Measurements from ENCODE around the gene COL21A1.
A peak's percentile ranks its signal among the peaks of the same experiment; 100 is the strongest.

Gene COL21A1

DNA sequence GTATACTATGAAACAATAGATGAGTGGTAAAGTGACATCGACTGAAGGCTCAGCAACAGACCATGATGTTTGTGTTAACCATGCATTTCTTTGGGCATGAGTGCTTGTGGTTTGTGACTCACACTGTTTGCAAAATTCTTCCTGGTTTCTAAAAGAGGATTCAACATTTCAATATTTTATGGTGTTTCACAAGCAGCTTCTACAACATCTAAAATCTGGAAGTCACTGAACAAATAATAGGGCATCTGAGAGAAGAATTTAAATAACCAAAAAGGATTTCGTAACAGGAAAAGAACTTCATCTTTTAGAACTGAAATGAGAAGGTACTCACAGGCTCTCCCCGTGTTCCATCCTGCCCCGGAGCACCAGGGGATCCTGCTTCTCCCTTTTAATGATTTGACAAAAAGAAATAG is 146.2 kb downstream of the COL21A1 start:
- peak; percentile 98 for DNase-seq

DNA sequence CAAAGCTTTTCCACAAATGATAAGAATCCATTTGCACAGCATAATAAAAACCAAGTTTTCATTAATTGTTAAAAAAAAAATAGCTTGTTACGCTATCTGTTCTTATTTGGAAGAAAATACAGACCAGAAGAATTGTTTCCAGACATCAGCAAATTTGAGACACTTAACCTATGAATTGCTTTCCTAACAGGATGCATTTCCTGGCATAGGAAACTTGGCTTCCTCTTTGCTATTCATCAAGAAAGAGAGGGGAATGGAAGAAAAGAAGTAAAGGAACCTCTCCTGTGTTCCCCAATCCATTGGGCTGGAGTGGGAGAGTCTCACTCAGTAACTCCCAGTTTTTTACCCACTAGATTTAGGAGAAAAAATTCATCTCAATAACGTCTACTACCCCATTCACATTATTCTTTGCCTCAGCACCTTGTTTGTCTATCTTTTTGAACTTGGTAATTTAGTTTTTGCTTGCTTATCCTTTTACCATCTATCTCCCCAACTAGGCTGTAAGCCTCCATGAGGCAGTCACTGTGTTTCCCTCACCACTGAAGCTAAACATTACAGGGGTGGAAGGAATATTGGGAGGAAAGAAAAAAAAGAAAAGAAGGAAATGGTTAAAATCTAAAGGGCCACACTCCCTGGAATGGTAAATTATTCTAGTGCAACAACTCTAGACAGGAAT is 150.3 kb downstream of the COL21A1 start:
- DNase-seq, result no peak

DNA sequence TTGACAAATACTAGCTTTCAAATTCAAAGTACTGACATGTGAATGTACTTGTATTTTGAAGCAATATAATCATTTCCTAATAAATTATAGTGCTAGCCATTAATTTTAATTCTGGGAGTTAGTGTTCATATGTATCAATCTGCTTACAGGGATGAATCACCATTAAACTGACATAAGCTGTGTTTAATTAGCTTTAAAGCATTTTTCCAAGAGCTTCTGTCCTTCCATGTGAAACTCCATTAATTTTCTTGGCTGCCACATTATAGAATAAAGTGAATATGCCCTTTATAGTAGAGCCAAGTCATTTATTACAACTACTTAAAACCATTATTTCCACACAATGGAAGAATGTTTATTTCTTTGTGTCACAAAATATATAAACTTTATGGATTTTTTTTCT is 150.8 kb downstream of the COL21A1 start:
- DNase-seq, result no peak

- no peak for DNase-seq
Observed at GRCh38 chr6:56093776-56094175, 153.6 kb downstream of the COL21A1 start.

GRCh38 chr6:56091159-56091869 is 156.1 kb downstream of the COL21A1 start:
- DNase-seq, result peak; percentile 80

DNA sequence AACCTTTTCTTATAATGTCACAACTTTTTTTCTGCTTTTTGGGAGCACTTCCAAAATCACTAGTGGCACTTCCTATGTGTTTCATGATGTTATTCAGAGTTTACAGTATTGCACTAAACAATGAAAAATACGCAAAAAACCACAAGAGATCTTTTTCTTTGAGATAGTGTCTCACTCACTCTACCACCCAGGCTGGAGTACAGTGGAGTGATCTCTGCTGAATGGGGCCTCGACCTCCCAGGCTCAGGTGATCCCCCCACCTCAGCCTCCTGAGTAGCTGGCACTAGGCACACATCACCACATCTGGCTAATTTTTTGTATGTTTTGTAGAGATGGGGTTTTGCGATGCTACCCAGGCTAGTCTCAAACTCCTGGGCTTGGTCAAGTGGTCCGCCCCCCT is 158.7 kb downstream of the COL21A1 start:
- no peak for DNase-seq

- no peak for DNase-seq
Observed at GRCh38 chr6:56087421-56087820, 160.0 kb downstream of the COL21A1 start.

- no peak for DNase-seq
Observed at GRCh38 chr6:56079751-56080540, 167.4 kb downstream of the COL21A1 start.

GRCh38 chr6:56076033-56076432 is 171.3 kb downstream of the COL21A1 start:
- no peak for DNase-seq

- DNase-seq, result no peak
Observed at GRCh38 chr6:56073761-56074160, 173.6 kb downstream of the COL21A1 start.

DNA sequence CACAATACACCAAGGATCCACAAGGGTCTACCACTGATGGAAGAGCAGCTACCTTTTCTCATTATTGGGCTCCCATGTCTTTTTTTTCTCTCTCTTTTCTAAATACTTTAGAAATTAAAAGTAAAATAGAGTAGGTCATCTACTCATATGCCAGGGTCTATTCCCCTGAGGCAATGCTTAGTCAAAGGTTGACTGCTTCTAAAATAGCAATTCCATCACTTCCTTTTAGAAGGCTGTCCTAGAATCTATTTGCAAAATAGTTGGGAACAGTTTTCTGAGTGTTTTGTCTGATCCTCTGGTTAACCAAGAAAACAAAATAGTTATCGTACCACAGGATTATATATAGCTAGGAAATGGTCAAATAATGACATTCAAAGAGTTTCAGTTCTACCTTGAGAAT is 174.1 kb downstream of the COL21A1 start:
- no peak for DNase-seq

DNA sequence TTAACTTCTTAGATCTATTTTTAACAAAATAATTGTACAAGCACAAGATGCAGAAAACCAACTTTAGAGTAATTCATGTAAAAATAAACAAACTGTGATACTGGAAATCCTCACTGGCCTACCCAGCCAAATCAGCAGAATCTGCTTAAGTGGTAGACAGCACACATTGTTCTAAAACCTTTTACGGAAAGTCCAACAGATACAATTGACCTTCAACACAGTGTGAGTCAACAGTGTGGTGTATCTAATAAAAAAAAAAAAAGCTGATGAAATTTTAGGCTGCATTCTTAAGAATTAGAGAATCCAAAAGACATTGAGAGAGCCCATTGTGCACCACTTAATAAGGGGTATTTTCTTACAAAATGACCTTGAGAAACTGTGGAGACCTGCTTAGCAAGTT is 174.5 kb downstream of the COL21A1 start:
- DNase-seq, result peak; percentile 69

DNA sequence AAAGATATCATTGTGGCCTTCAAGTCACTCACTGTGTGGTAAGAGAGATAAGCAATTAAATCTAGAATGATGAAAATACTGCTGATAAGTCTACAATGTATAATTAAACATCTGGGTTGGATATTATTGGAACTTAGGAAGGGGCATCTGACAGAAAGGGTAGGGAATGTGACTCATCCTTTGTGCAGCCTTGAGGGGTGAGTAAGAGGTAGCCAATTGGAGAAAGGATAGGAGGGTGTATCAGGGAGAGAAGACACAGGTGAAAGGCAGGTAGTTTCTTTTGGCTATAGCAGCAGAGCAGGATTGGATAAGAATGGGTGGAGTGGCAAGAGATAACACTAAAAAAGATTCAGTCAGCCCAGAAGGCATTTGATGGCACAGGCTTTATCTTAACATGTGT is 182.0 kb downstream of the COL21A1 start:
- DNase-seq, result no peak

DNA sequence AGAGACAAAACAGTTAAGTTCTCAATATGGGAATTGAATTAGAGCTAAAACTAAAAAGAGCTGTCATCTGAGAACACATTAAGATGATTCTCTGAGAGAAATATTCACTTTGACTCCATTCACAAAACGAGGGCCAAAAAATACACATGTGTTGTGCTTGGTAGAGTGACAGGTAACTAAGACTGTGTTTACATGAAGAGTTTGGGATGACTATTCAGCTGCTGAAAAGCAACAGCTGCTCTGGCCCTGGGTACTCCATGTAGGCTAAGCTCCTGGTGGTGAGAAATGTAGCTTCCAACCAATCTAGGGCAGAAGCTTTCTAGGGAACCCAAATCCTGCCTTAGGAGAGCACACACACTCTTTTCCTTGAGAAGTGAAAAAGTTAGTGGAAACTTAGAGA is 184.5 kb downstream of the COL21A1 start:
- DNase-seq, result no peak

DNA sequence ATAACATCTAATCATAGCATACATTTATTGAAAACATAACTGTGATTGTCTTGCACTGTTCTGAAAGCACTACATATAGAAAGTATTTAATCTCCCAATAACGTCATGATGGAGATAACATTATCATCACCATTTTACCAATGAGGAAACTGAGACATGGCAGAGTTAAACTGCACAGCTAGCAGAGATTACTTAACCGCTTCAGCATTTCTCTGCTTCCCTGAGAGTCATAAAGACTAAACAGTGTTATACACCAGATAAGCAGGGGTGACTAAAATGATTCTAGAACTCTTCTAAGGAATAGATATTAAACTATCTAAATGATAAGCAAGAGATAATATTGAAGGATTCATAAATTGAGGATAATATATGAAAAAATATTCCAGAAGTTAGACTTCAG is 188.7 kb downstream of the COL21A1 start:
- DNase-seq, result no peak

DNA sequence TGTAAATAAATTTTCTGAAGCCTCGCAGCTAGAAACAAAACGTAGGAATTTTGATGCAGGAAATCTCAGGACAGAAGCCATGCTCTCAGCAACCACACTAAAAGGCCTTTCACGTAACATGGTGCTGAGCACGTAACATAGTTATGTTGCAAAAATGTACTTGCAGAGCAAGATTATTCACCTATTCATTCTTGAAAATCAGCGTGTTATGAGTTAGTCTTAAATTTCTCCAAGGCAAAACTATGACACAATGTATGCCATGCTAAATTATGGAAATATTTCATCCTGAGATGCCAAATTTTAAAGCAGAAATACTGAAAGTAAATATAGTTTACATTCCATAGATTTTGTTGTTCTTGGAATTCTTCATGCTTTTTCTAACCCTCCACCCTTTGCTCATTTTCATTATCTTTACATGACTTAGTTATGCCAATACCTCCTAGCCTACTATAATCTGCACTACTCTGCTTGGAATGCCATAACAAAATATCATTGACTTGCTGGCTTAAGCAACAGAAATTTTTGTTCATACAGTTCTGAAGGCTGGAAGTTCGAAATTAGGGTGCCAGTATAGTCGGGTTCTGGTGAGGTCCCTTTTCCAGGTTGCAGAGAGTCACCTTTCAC is 192.2 kb downstream of the COL21A1 start:
- DNase-seq, result no peak

GRCh38 chr6:56051202-56051598 is 196.2 kb downstream of the COL21A1 start:
- DNase-seq, result no peak

DNA sequence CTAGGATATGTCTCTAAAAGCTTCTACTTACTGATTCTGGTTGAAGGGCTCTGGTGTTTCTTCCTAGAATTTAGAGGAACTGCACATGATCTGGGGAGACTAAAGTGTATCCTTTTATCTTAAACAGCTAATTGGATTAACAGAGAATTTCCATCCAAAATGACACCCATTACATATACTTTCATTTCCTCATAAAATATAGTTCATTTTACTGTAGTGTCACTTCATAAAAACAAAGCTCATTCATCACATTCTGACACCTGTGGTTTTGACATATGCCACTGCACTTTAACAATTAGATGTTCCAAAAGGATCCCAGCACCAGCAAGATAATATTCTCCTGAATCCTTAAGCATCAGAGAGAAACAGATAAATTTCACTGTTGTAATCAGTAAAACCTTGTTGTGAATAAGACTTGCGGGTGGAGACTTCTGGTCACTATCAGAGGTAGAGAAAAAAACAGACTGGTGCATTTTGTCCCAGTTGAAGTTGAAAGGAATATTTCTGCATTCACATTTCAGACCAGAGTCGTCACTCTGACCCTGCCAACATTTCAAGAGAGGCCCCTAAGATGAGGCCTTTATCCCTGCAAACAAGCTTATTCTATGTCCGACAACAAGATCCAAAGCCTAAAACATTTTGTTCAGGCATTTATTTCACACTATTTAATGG is 196.7 kb downstream of the COL21A1 start:
- no peak for DNase-seq

GRCh38 chr6:56048601-56049000 is 198.8 kb downstream of the COL21A1 start:
- no peak for DNase-seq

- no peak for DNase-seq
Observed at GRCh38 chr6:56047931-56048540, 199.3 kb downstream of the COL21A1 start.

DNA sequence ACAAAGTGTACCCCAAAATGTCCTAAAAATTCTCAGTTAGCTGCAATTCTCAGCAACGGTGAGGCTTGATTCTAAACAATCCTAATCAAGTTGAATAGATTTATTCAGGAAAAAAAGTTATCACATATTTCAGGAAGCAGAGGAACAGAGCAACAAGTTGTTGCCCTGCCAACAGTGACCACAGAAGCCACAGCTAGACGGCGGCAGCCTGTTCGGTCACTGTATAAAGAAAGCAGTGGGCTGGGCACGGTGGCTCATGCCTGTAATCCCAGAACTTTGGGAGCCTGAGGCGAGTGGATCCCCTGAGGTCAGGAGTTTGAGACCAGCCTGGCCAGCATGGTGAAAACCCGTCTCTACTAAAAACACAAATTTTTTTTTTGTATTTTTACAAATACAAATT is 200.8 kb downstream of the COL21A1 start:
- no peak for DNase-seq

DNA sequence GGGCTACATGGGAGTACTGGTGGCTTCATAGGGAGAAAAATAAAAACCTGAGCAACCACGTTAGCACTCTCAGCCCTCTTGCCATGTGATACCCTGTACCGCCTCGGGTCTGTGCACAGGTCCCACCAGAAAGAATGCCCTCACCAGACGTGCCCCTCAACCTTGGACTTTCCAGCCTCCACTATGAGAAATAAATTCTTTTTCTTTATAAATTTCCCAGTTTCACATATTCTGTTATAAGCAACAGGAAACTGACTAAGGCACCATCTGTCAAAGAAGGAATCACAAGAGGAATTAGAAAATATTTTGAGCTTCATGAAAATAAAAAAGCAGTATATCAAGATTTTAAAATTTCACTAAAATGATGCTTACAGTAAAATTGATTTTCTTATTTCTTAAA is 203.6 kb downstream of the COL21A1 start:
- DNase-seq, result peak; percentile 1

All from HCEC 1CT (cell line).